CD4-positive, alpha-beta T cell treated with Interleukin-6 for 4 hours (primary cell): Measurements from ENCODE around the gene MEF2B.
"Not testable (repeated sequence)": the region's sequence is repeated elsewhere in the genome, so short reads cannot be mapped to it uniquely, and the experiment has no call there.

Experiments
- DNase-seq: peaks from one replicate; pipeline ENCODE4 v3.0.0-alpha.2; 2020; ENCODE audit warnings: mixed read lengths

The MEF2B gene

DNA sequence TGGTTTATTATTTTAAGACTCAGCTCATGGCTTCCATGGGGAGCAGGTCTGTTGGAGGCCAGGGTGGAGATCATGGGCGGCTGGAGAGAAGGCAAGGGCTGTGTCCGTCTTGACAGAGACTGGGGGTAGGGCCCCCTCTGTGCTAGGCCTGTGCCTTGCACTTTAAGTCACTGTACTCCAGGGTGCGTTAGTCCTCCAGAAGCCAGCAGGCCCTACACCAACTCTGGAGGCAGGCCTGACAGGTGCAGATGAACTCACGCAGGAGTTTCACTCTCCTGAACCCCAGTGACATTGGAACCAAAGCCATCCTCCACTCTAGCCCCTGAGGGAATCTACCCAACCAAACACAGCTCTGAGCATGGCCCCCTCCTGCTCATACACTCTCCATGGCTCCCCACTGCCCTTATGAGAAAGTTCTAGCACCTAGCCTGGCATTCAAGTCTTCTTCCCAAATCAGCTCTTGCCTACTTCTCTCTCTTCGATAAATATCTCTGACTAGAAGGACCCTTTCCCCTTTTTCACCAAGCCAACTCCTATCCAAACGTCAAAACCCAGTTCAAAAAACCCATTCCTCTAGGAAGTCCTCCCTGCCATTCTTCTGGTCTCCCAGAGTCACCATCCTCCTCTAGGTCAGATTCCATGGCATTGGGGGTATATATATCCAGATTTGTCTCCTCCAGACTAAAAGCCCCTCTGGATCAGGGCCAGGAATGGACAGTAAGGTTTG lies 15.1 kb downstream of the MEF2B start:
- no peak for DNase-seq

DNA sequence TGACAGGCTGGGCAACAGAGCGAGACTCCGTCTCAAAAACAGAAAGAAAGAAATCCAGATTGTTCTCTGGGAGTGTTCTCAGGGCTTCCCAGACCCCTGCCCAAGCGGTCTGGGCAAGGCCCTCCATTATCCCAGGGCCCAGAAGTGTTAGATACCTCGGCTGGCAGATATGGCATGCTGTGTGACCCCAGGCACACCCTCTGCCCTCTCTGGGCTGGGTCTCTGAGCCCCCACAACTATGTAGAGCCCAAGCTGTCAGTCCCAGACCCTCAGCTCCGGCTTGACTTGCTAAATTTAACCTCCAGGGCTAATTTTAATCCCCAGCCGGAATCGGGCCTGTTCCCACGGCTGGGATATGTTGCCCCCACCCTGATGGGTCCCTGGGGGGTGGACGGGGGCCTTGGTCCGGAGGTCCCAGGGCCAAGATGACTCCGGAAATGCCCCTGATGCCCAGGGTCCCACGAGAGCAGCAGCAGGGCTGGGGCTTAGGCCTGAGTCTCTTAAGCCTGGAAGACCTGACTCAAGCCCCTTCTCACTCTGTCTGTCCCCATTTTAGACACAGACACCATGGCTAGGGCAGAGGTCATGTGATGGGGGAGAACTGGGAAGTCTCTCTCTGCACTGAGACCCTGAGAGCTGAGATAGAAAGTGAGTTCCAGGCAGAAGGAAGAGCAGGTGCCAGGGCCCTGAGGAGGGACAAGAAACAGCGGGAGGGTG lies 17.2 kb downstream of the MEF2B start:
- DNase-seq, result no peak

DNA sequence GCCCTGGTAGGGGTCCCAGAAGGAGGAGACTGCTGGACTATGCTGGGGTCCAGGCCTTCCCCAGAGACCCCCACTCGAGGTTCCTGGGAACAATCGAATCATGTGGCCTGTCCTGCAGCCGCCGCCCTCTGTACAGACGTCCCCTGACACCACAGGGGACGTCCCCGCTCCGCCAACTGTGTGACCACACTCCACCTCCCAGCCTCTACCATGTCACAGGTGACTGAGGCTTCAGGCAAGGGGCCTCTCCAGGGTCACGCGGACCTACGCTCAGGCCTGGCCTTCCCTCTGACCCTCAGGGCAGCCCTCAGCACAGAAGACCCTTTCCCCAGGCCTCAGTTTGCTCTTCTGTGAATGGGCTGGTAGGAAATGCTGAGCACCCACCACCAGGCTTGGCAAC lies 18.6 kb downstream of the MEF2B start:
- DNase-seq, result no peak

DNA sequence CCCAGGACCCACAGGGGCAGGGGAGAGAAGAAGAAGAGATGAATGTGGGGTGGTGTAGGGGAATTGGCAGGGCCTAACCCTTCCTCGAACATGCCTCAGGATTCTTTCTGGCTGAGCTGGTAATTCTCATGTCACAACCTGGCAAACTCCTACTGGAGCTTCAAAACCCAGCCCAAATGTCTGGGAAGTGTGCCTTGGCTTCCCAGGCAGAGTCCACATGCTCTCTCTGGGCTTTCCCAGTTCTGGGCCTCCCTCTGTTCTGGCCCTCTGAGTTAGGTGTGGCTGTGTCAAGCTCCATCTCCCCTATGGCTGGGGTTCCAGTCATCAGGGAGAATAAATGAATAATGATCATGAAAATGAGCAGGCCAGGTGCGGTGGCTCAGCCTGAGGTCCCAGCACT lies 20.6 kb downstream of the MEF2B start:
- no peak for DNase-seq

DNA sequence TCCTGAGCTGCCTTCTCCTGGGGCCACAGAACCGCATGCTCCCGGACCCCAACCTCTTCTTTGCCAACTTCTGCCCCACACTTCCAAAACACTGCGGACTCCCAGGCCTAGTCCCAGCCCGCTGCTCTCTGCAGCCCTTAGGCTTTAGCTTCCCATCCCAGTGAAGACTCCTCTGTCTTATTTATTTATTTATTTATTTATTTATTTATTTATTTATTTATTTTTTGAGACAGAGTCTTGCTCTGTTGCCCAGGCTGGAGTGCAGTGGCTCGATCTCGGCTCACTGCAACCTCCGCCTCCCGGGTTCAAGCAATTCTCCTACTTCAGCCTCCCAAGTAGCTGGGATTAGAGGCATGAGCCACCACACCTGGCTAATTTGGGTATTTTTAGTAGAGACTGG lies 21.6 kb downstream of the MEF2B start:
- not testable (repeated sequence) for DNase-seq

DNA sequence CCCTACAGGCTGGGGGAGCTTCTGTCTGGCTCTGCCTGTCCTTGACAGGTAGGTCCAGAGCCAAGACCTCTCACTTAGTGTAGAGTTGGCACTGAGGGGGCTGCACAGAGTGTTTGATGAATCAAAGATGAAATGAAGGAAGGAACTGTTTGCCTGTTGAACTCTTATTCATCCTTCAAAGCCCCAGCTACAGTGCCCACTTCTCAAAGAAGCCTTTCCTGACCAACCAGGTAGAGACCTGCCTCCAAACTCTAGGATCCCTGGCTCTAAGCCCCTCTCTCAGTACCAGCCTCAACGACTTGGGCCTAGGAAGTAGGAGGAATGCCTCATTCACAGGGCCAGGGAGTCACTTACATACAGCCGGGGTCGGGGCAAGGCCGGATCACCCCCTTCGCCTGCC lies 22.7 kb downstream of the MEF2B start:
- DNase-seq, result no peak

DNA sequence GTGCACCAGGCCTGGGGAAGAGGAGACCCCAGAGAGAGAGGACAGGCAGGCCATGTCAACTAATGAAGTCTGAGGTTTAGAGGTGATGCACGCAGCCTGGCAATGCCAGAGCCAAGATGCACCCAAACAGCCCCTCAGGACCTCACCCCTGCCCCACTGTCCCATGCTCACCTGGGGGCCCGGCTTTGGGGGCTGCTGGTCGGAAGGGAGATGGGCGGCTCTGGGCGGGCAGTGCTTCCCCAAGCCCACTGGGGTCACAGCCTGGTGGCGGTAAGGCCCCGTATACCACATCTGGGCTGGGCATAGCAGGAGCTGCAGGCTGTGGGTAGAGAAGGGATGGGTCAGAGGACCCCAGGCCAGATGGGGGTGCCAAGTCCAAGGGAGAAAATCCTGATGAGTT lies 23.2 kb downstream of the MEF2B start:
- no peak for DNase-seq

DNA sequence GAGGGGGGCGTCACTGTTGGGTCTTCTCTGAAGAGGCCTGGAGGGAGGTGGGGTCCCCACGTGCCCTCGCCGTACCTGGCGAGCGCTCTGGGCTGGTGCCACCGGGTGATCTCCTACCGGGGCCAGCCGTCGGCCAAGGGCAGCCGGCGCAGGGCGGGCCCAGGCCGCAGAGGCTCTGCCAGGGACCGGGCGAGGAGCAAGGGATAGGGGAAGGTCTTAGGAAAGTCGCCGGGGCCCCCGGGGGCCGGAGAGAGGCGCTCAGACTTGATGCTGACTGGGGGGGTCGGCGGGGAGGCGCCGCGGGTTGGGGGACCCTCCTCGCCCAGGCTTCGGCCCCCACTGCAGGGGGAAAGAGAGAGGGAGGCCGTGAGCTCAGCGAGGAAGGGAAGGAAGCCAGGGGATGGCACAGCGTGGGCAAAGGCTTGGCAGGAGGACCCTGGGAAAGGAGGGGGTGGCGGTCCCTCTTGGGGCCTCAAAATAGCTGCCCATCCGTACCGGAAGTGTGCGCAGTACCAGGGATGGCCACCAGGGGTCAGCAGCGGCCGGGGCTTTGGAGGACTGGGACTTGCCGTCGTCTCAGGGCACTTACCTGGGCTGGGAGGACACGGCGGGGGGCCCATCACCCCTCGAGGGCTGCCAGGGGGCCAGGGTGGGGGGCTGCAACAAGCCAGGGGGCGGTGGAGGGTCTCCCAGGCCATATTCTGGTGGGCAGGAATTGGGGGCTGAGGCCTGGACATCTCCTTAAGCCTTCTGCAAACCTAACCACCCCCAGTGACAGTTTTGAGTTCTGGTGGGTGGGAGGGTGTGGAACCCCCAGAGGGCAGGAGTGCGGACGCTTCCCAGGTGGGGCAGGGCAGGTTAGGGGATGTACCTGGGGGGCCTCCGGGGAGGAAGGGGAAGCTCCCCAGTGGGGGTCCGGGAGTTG lies 24.1 kb downstream of the MEF2B start:
- peak; percentile 86 for DNase-seq

DNA sequence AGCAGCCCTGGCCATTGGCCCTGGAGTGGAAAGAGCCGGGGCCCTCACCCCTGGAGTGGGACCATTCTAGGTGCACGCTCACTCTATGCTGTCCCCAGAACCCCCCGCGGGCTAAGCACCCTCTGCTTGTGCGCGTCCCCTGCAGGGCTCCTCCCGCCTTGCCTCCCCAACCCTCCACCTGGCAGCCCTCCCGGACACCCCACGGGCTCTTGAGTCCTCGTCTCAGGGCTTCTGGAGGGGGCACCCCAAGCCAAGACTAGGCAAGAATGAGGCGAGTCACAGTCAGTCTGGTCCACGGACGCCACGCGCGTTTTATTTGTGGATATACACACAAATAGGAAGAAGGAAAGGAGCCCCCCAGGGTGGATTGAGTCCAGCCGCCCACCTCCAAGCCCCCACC lies 24.8 kb downstream of the MEF2B start:
- DNase-seq, result no peak

DNA sequence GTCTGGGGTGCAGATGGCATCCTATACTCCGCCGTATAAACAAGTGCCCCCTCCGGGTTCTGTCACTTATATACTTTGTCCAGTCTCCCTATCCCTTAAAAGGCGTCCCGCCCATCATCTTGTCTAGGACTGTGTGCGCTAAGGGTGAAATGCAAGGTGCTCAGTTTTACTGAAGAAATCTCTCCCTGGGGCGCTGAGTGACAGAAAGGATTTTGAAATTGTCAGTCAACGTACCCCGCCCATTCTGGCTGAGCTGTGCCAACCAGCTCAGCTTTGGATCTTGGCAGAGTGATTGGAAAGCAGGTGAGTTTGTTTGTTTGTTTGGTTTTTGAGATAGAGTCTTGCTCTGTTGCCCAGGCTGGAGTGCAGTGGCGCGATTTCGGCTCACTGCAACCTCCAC lies 27.7 kb downstream of the MEF2B start:
- DNase-seq, result no peak

DNA sequence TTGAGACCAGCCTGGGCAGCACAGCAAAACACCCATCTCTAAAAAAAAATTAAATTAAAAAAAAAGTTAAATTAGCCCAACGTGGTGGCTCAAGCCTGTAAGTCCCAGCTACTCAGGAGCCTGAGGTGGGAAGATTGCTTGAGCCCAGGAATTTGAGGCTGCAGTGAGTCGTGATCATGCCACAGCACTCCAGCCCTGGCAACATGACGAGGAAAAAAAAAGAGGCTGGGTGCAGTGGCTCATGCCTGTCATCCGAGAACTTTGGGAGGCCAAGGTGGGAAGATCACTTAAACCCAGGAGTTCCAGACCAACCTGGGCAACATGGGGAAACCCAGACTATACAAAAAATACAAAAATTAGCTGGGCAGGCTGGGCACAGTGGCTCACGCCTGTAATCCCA lies 29.6 kb downstream of the MEF2B start:
- DNase-seq, result no peak

DNA sequence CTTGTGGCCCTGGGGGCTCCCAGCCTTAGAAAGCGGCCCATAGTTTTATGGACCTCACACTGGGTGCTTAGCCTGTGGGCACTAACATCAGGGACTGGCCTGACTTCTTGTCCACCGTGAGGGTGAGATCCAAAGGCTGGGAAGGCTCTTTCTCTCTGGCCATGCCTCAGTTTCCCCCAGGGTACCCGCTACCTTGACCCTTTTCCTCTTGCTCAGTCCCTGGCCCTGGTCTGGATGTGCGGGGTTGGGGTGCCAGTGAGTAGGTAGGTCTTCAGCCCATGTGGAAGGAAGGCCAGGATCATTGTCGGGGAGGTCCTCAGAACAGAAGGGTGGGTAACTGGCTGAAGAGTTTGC lies 30.2 kb downstream of the MEF2B start:
- no peak for DNase-seq

DNA sequence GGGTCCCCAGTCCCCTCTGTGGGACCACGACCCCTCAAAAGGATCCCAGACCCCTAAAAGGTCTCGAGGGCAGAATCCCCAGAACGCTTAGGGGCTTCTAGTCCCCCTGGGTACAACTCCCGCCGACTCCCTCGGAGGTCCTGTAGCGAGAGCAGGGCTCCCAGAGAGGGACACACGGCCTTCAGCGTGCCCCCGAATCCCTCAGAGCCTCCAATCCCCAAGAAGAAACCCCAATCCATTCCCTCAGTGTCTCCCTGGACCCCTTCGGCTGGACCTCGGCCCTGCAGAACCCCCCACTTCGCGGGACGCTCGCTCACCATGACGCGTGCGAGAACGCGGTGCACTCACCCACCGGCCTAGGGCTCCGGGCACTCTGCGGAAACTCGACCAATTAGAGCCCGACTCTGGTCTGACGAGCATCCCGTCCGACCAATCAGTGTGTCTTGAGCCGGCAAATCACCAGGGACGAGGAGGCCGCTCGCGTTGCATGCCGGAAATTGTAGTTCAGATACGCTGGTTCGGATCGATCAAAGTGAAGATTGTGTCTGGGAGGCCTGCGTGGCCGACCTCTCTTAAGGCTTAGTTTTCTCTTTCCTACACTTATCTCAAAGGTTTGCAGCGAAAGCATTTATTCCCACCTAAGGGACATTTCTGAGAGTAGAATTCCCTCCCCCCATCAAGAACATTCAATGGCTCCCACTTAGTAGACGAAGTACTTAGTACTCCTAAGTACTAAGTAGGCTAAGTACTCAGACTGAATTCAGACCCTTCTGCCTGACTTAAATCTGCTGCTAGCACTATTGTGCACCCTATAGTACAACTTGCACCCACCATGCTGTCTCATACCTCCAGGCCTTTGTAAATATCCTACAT lies 31.7 kb downstream of the MEF2B start, which contains the start of gene TMEM161A:
TSS of gene TMEM161A (minus strand) at position 370 of the 873 bp plus-strand sequence. CDS start at position 320, 50 bp downstream.
- DNase-seq, result peak; percentile 96

DNA sequence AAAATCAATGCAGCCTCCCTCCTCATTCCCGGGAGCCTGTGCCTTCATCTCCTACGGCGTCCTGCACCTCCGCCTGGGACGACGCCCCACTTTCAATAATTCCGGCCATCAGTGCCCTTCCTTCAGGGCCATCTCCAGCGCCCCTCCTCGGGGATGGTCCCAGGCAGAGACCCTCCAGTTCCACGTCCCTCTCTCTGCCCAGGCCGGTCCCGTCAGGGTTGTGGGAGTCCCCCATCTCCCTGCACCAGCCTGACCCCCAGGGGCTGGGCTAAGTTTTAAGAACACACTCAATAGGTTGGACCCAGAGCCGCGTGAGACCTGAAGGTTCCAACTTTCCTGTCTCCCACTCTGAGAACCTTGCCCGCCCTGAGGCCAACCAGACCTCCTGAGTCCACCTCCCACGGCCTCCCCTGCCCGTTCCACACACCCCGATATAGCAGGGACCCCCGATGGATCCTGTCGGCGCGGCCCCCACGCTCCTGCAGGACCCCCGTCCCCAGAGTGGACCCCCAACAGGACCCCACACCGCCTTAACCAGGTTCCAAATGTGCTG lies 32.4 kb downstream of the MEF2B start:
- no peak for DNase-seq

DNA sequence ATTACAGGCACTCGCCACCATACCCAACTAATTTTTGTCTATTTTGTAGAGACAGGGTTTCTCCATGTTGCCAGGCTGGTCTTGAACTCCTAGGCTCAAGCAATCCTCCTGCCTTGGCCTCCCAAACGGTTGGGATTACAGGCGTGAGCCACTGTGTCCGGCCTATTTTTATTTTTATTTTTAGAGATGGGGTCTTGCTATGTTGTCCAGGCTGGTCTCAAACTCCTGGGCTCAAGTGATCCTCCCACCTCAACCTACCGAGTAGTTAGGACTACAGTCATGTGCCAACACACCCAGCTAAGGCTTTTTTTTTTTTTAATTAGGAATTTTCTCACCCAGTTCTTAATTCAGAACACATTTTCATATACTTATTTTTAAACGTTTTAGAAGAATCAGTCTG lies 34.4 kb downstream of the MEF2B start:
- DNase-seq, result not testable (repeated sequence)

DNA sequence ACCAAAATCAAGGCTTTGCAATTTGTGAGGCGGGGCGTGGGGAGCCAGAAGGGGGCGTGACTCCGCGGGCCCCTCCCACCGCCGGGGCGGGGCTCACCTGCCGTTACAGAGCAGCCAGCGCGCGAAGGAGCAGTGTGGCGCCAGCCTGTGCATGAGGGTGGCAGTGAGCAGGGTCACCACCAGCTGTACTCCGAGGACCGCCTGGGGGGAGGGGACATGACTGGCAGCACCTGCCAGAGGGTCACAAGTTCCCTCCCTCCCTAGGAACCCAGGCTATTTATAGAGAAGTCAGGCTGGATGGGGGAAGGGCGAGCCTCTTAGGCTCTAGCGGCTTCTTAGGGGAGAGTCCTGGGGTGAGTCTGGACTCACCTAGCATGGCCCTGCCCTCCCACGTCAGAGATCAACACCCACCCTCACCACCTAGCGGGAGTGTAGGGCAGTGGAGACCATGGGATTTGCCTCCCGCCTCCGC lies 35.3 kb downstream of the MEF2B start:
- DNase-seq, result peak; percentile 55

DNA sequence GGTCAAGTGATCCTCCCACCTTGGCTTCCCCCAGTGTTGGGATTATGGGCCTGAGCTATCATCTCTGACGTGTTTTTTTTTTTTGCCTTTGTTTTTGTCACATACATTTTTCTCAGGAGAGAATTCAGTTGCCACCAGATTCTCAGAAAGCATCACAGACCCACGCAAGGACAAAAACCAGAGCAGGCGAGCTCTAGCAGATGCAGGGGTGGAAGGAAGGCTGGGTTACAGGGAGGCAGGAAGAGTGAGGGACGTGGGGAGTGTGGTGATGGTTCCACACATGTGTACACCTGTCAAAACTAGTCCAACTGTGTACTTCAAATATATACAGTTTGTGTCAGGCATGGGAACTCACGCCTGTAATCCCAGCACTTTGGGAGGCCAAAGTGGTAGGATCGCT lies 36.1 kb downstream of the MEF2B start:
- DNase-seq, result no peak

DNA sequence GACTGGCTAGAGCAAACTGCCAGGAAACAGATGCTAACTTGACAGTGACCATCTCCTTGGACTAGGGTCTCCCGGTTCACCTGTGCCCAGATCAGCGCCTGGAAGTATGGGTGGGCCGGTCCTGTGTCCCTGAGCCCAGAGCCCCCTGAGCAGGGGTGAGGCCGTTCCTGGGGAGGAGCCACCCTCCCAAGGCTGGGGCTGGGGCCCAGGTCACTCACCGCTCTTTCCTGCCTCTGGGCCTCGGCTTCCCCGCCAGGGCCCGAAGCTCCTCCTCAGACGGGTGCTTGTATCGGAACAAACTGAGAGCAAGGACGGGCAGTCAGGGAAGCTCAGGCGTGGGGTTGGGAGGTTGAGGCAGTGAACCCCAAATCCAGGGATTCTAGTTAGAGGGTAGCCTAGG lies 37.2 kb downstream of the MEF2B start:
- DNase-seq, result no peak

DNA sequence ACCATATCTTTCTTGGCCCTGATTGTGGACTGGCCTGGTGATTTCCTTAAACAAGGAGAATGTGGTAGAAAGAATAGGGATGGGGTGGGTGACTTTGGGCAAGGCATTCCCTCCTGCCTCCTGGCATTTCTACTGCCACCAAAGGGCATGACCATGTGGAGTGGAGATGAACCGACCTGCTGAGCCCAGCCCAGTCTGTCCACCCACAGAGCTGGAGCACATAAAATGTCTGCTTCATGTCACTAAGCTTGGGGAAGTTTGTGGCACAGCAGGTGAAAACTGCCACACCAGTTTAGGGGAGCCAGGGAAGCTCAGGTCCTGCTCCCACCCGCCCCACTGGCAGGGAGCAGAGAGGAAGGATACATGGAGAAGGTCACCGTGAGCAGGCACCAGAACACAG lies 38.1 kb downstream of the MEF2B start:
- no peak for DNase-seq

DNA sequence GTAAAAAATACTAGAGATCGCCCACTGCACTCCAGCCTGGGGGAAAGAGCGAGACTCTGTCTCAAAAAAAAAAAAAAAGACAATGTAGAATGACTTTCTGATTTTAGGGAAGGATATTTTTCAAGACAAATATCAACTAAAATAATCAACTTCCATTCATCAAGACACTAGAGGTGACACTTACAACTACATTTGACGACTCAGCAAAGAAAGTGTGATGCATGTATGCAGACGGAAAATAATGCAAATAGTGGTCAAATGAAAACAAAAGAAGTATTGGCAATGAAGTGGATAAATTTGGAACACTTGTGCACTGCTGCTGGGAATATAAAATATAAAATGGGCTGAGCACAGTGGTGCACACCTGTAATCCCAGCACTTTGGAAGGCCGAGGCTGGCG lies 44.0 kb downstream of the MEF2B start:
- no peak for DNase-seq

DNA sequence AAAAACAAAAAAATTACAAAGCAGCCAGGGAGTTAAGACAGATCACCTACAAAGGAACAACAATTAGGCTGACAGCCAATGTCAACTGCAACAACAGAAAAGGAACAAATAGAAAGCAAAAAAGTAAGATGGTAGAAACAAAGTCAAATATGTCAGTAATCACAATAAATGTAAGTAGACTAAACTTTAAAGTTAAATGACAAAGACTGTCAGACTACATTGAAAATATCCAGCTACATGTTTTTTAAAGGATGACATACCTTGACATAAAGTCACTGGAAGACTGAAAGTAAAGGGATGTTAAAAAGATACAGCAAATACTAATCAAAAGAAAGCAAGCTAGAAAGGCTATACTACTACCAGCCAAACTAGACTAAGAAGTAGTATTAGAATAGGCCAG lies 46.7 kb downstream of the MEF2B start:
- DNase-seq, result no peak

DNA sequence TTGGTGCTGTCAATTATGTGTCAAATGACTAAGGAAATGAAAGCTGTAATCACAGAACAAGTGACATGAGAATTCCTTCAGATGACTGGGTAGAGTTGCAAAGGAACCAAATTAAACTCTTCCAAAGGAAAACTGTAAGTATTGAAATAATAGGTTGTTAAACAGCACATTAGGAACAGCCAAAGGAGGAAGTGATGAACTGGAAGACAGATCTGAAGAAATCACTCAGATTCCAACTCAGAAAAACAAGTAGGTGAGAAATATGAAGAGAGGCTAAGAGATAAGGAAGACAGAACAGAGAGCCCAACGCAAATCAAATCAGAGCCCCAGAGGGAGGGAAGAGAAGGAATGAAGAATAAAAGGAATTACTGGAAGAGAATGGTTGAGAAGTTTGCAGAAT lies 47.2 kb downstream of the MEF2B start:
- DNase-seq, result no peak
